GM18498 (cell line): ENCODE data around the gene PPAN.

Experiments used
- ATAC-seq: cut with Tn5 transposase; IDR thresholded peaks from one replicate; pipeline ENCODE4 v1.9.1; 2021; ENCODE audit warnings: mild to moderate bottlenecking, moderate library complexity; ENCODE audit not compliant: unreplicated experiment

Gene PPAN

DNA sequence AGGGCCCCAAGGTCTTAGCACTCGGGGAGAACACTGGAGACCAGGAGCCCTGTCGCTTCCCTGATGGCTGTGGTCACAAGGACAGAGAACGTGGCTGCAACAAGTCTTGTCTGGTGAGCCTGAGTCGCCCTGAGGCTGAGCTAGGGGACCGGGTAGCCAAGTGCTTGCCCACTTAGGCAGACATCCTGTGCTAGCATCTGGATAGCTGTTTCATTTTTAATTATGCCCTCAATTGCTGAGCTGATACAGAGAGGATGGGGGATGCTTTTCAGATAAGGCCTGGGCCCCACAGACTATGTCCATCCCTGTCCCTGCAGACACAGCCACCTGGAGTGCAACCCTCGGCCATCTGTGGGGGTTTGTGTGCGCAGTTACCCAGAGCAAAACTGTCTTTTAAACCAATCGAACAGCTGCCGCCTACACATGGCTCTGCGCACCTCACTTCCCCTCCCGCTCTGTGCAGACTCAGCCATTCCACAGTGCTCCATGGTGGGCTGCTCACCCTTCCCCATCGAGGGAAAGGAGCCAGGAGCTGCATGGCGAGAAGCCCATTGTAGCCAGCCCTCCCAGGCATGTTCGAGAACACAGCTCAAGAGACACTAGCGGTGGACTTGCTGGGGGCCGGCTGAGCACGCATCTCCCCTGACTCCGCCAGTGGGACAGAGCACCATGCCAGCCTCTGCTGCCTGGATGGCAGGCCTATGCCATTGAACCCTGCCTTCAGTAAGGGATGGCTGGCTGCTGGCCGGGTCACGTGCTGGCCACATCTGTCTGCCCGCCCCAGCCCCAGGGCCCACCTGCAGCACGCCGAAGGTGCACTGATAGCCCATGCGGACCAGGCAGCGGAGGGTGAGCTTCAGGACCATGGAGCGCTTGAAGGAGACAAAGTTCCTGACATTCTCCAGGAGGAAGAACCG lies 33.0 kb downstream of the PPAN start:
- no peak for ATAC-seq

GRCh38 chr19:10139952-10140351 lies 33.8 kb downstream of the PPAN start:
- ATAC-seq = no peak

GRCh38 chr19:10141479-10141878 lies 35.3 kb downstream of the PPAN start:
- no peak for ATAC-seq

GRCh38 chr19:10141973-10142372 lies 35.8 kb downstream of the PPAN start:
- no peak for ATAC-seq

GRCh38 chr19:10142701-10143375 lies 36.7 kb downstream of the PPAN start:
- ATAC-seq = no peak

- ATAC-seq = no peak
Measured at GRCh38 chr19:10143681-10144080, 37.5 kb downstream of the PPAN start.

- no peak for ATAC-seq
Measured at GRCh38 chr19:10144361-10144760, 38.2 kb downstream of the PPAN start.

DNA sequence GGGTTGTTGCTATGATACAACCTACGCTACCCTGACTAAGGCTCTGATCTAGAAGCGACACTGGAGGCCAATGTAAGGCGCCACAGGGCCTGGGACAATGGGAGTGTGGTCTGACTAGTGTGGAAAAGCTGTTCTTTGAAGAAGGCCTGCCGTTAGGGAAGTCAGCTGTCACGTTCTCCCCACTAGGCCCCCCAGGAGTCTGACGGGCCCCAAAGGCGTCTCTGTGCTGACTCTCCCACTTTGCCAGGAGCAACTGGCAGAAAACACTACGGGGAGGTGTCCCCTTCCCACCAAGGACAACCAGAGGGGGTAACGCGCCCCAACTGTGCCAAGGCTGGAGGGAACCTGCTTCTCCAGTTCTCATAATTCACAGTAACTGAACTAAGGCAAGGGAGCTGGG lies 38.9 kb downstream of the PPAN start:
- no peak for ATAC-seq

DNA sequence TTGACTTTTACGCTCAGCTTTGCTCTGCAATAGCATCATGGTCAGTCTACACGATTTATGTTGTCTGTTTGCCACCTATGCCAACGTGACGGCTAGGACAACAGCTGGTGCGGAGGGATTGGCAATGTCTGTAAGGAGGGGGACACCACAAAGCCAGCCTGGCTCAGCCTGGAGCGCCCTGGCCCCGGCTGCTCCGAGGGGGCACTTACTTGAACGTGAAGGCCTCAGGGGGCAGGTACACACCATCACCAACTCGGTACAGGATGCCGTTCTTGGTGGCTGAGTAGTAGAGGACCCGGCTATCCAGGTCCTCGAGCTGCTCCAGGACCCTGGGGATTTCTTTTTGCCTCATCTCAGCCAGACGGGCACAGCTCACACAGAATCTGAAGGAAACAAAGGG lies 40.0 kb downstream of the PPAN start:
- no peak for ATAC-seq

DNA sequence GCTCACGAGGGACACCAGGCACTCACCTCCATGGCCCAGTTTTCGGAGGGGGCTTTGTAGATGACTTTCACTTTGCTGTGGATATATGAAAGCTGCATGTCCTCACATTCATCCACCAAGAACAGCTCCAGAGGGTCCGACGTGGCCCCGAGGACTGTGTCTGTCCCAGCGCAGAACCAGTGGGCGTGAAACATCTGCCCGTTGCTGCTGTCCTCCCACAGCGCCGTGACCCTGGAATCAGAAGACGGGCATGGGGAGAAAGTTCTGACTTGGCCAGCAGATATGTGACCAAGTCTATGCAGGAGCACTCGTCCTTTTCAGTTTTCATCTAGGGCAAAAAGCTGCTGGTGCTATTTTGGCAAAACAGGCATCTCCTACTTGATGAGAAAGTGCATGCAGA lies 43.3 kb downstream of the PPAN start:
- ATAC-seq = no peak

- ATAC-seq = no peak
Measured at GRCh38 chr19:10151521-10151920, 45.4 kb downstream of the PPAN start.

DNA sequence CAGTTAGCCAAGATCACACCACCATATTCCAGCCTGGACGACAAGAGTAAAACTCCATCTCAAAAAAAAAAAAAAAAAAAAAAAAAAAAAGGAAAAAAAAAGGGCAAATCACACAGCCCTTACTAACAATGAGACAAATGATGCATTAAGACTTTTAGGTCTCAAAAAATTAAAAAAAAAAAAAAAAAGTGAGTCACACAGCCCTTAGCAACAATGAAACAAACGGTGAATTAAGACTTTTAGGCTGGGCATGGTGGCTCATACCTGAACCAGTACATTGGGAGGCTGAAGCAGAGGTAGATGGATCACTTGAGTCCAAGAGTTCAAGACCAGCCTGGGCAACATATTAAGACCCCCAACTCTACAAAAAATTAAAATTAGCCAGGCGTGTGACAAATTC lies 45.9 kb downstream of the PPAN start:
- ATAC-seq = no peak

DNA sequence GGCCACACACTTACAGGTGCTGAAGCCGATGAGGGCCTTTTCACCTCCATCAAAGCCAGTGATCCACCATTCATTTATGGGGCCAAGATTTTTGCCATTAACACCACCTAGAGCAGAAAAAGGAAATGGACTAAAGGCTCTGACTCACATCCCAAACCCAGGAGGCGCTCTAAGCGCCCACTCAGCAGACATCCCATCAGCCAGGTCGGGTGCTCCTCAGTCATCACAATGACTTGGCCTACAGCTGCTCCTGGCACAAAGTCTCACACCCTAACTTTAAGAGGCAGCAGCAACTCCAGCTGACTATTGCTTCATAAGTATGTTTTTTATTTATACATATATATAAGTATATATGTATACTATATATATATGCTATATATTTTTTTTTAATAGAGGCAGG lies 49.7 kb downstream of the PPAN start:
- ATAC-seq = no peak

GRCh38 chr19:10158071-10158470 lies 51.9 kb downstream of the PPAN start:
- no peak for ATAC-seq

DNA sequence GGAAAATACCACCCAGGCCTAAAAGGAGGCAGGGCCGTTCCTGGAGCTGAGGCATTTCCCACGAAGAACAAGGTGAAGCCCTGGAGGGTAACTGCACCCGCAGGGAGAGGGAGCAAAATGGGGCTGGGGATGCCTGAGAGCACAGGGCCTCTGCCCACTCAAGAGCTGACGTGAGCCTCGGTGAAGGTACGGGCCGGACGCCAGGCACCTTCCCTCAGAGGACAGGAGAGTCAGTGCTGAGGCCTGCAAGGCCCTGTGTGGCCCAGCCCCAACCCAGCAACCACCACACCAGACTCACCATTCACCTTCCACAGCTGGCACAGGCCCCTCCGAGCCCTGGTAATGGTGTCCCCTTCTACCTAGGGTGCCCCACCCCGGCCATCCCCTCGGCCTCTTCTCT lies 52.3 kb downstream of the PPAN start:
- ATAC-seq = no peak

- ATAC-seq = no peak
Measured at GRCh38 chr19:10159610-10160009, 53.4 kb downstream of the PPAN start.
